ENCODE data around the gene CPD. TPM values are rescaled to one million over a fixed set of nuclear protein-coding genes. Genes with fewer than 3 reads are reported as not detected.

The CPD gene
- total RNA-seq, 1 donor from 2014 or later: 72.4 TPM

GRCh38 chr17:30505868-30506417 is 127.2 kb downstream of the CPD start:
- TF ChIP-seq, protein P1, sequence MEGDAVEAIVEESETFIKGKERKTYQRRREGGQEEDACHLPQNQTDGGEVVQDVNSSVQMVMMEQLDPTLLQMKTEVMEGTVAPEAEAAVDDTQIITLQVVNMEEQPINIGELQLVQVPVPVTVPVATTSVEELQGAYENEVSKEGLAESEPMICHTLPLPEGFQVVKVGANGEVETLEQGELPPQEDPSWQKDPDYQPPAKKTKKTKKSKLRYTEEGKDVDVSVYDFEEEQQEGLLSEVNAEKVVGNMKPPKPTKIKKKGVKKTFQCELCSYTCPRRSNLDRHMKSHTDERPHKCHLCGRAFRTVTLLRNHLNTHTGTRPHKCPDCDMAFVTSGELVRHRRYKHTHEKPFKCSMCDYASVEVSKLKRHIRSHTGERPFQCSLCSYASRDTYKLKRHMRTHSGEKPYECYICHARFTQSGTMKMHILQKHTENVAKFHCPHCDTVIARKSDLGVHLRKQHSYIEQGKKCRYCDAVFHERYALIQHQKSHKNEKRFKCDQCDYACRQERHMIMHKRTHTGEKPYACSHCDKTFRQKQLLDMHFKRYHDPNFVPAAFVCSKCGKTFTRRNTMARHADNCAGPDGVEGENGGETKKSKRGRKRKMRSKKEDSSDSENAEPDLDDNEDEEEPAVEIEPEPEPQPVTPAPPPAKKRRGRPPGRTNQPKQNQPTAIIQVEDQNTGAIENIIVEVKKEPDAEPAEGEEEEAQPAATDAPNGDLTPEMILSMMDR (IDR thresholded peaks at IDR 0.05): no peak
- Mint-ChIP-seq H3K27me3 (ENCODE audit: unreplicated experiment) (no peaks in the 10 kb centered on the region), H3K9me3 (ENCODE audit: unreplicated experiment) (no peaks in the 10 kb centered on the region), H3K4me3 (ENCODE audit: unreplicated experiment) (no peak overlapping the region), H3K4me1 (ENCODE audit: unreplicated experiment) (no peaks in the 10 kb centered on the region), H3K36me3 (ENCODE audit: unreplicated experiment) (peaks cover 41% of the 10 kb centered on the region), H3K27ac (ENCODE audit: unreplicated experiment) (no peak overlapping the region)
- DNase-seq (ENCODE audit: extremely low spot score, unreplicated experiment): no peak

- no peak for DNase-seq (ENCODE audit: extremely low spot score, unreplicated experiment)
- H3K9me3 Mint-ChIP-seq (ENCODE audit: unreplicated experiment): no peaks in the 10 kb centered on the region
- TF ChIP-seq, protein P1 (IDR thresholded peaks at IDR 0.05): no peak
- H3K4me3 Mint-ChIP-seq (ENCODE audit: unreplicated experiment): no peak overlapping the region
- no peaks in the 10 kb centered on the region for H3K4me1 Mint-ChIP-seq (ENCODE audit: unreplicated experiment)
- H3K36me3 Mint-ChIP-seq (ENCODE audit: unreplicated experiment): peaks cover 40% of the 10 kb centered on the region
- H3K27me3 Mint-ChIP-seq (ENCODE audit: unreplicated experiment): no peaks in the 10 kb centered on the region
- H3K27ac Mint-ChIP-seq (ENCODE audit: unreplicated experiment): no peak overlapping the region
Observed at GRCh38 chr17:30506481-30506880, 127.8 kb downstream of the CPD start.

- no peak for DNase-seq (ENCODE audit: extremely low spot score, unreplicated experiment)
- Mint-ChIP-seq H3K9me3 (ENCODE audit: unreplicated experiment) (no peaks in the 10 kb centered on the region), H3K27me3 (ENCODE audit: unreplicated experiment) (no peaks in the 10 kb centered on the region), H3K4me3 (ENCODE audit: unreplicated experiment) (no peak overlapping the region), H3K36me3 (ENCODE audit: unreplicated experiment) (peaks cover 23% of the 10 kb centered on the region), H3K4me1 (ENCODE audit: unreplicated experiment) (peaks cover under 1% of the 10 kb centered on the region), H3K27ac (ENCODE audit: unreplicated experiment) (no peak overlapping the region)
- TF ChIP-seq, protein P1 (IDR thresholded peaks at IDR 0.05): no peak
Observed at GRCh38 chr17:30513346-30513745, 134.6 kb downstream of the CPD start.

DNA sequence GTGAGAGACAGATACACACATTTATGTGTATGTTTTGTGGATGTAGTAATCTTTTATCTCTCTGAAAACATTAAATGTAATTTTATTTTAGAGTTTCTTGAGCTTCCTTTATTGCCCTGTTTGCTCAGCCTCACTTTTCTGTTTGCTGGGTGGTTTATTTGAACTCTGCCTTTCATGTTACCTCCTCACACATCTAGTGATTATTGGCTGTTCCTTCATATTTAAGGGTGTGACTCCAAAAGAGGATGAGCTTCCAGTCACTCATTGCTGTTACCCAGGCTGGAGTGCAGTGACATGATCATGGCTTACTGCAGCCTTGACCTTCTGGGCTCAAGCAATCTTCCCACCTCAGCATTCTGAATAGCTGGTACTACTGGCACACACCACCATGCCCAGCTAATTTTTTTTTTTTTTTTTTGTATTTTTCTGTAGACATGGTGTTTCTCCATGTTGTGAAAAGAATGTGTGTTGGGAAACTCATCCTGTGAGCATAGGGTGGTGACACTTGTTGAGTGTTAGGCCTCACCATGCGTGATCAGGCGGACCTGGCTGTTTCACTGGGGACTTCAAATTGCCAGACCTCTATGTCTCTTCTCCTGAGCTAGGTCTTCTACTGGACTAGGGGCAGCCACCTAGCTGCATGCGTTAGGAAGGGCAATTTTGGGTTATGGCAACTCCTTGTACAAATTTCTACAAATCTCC is 136.3 kb downstream of the CPD start:
- TF ChIP-seq, protein P1 (IDR thresholded peaks at IDR 0.05): no peak
- Mint-ChIP-seq H3K4me3 (ENCODE audit: unreplicated experiment) (no peak overlapping the region), H3K36me3 (ENCODE audit: unreplicated experiment) (peaks cover 23% of the 10 kb centered on the region), H3K4me1 (ENCODE audit: unreplicated experiment) (peaks cover 12% of the 10 kb centered on the region), H3K27ac (ENCODE audit: unreplicated experiment) (no peak overlapping the region), H3K9me3 (ENCODE audit: unreplicated experiment) (no peaks in the 10 kb centered on the region), H3K27me3 (ENCODE audit: unreplicated experiment) (no peaks in the 10 kb centered on the region)
- no peak for DNase-seq (ENCODE audit: extremely low spot score, unreplicated experiment)

DNA sequence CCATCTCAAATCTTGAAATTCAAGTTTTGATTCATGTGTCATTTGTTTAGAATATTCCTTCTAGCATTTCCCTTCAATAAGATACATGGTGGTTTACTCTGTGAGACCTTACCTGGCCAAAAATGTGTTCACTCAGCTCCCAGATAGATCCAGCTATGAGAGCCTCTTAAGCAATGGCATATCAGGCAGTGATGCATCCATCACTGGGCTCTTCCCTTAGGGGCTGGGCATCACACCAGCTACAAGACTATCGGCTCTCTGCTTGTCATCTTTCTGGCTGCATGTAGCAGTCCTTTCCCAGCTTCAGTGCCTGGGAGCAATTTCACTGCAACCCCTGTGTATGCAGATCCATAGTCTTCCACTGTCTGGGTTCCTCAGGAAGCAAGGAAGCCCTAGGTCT is 139.1 kb downstream of the CPD start:
- Mint-ChIP-seq H3K36me3 (ENCODE audit: unreplicated experiment) (peaks cover 27% of the 10 kb centered on the region), H3K4me1 (ENCODE audit: unreplicated experiment) (peaks cover 23% of the 10 kb centered on the region), H3K4me3 (ENCODE audit: unreplicated experiment) (no peak overlapping the region), H3K27me3 (ENCODE audit: unreplicated experiment) (no peaks in the 10 kb centered on the region), H3K27ac (ENCODE audit: unreplicated experiment) (peak overlapping the region; percentile 91), H3K9me3 (ENCODE audit: unreplicated experiment) (no peaks in the 10 kb centered on the region)
- TF ChIP-seq, protein P1 (IDR thresholded peaks at IDR 0.05): no peak
- no peak for DNase-seq (ENCODE audit: extremely low spot score, unreplicated experiment)
